H1 (cell line): ENCODE data around the gene MBOAT2. TPM values are rescaled to one million over a fixed set of nuclear protein-coding genes. Genes with fewer than 3 reads are reported as not detected.

ENCODE experiments used
- CTCF ChIA-PET: fragments of 300-600 bp; sonication (Branson Sonifier 250); formaldehyde crosslinking; loops from one replicate; lab custom pipeline; 2021; ENCODE audit not compliant: partially characterized antibody; lab: Charles Lee
- POLR2A ChIA-PET: fragments of 300-600 bp; sonication (Branson Sonifier 250); formaldehyde crosslinking; loops from one replicate; lab custom pipeline; 2021; ENCODE audit warnings: inconsistent platforms; ENCODE audit not compliant: partially characterized antibody; lab: Charles Lee
- DNase-seq, 2 experiments: peaks; one replicate each; pipeline versions ENCODE4 v3.0.0 to v3.0.0-alpha.2; 2010 to 2022; ENCODE audit warnings: low spot score in 2 of 2, low read depth in 1 of 2, mixed read lengths in 1 of 2
- FAIRE-seq: peaks from 2 replicates; lab custom pipeline; 2011; peaks lifted over from hg19 to GRCh38; lab: Jason Lieb, UNC
- H2AFZ ChIP-seq: 2 replicates; pipeline ENCODE4 v1.8.1; 2012; ENCODE audit warnings: low read length, inconsistent platforms
- H2AK5ac ChIP-seq: 2 replicates; pipeline ENCODE4 v1.6.1; 2013; ENCODE audit warnings: low read depth, low read length
- H2BK120ac ChIP-seq: replicated peaks from 2 replicates; pipeline ENCODE3; 2013; ENCODE audit warnings: low read depth, low read length, inconsistent platforms
- H2BK12ac ChIP-seq: 2 replicates; pipeline ENCODE4 v1.6.1; 2013; ENCODE audit warnings: low read depth, low read length
- H2BK15ac ChIP-seq: 2 replicates; pipeline ENCODE4 v1.6.1; 2013; ENCODE audit warnings: low read length
- H2BK20ac ChIP-seq: 2 replicates; pipeline ENCODE4 v1.6.1; 2013; ENCODE audit warnings: low read length
- H2BK5ac ChIP-seq: 2 replicates; pipeline ENCODE4 v1.6.1; 2013; ENCODE audit warnings: low read depth, low read length
- H3K14ac ChIP-seq: 2 replicates; pipeline ENCODE4 v1.6.1; 2013; ENCODE audit warnings: inconsistent platforms; ENCODE audit not compliant: insufficient read length
- H3K18ac ChIP-seq: 2 replicates; pipeline ENCODE4 v1.6.1; 2013; ENCODE audit warnings: low read length; ENCODE audit errors: extremely low read depth
- H3K23ac ChIP-seq: 2 replicates; pipeline ENCODE4 v1.6.1; 2013; ENCODE audit warnings: inconsistent platforms; ENCODE audit not compliant: insufficient read length
- H3K23me2 ChIP-seq: 2 replicates; pipeline ENCODE4 v1.6.1; 2013; ENCODE audit warnings: low read depth, low read length
- H3K27ac ChIP-seq: 2 replicates; pipeline ENCODE4 v1.6.1; 2011; ENCODE audit warnings: low read depth, low read length, inconsistent platforms
- H3K27me3 ChIP-seq, 4 experiments: replicated peaks in 1 of 4; 1 replicate in 1 of 4; 2 replicates in 3 of 4; pipeline versions ENCODE4 v1.6.1 to v1.8.1; 2011 to 2013; ENCODE audit warnings: low read length in 3 of 4, mild to moderate bottlenecking in 3 of 4, inconsistent platforms in 2 of 4, mixed read lengths in 2 of 4, moderate library complexity in 1 of 4; ENCODE audit not compliant: control insufficient read depth in 3 of 4, insufficient read depth in 3 of 4; ENCODE audit errors: extremely low read depth in 1 of 4
- H3K36me3 ChIP-seq, 4 experiments: 2 replicates each; pipeline versions ENCODE4 v1.6.1 to v1.8.1; 2011 to 2013; ENCODE audit warnings: mild to moderate bottlenecking in 4 of 4, low read length in 3 of 4, moderate library complexity in 2 of 4, control low read depth in 1 of 4, inconsistent platforms in 1 of 4; ENCODE audit not compliant: insufficient read depth in 4 of 4, control insufficient read depth in 2 of 4
- H3K4ac ChIP-seq: replicated peaks from 2 replicates; pipeline ENCODE3; 2013; ENCODE audit warnings: low read length, low read depth, mixed read lengths, inconsistent platforms; ENCODE audit not compliant: insufficient read length
- H3K4me1 ChIP-seq, 4 experiments: replicated peaks in 1 of 4; 1 replicate in 1 of 4; 2 replicates in 3 of 4; pipeline versions ENCODE4 v1.6.1 to v1.8.1; 2011 to 2013; ENCODE audit warnings: low read length in 3 of 4, inconsistent platforms in 2 of 4, mixed read lengths in 1 of 4; ENCODE audit not compliant: insufficient read depth in 4 of 4, control insufficient read depth in 3 of 4
- H3K4me2 ChIP-seq, 2 experiments: 2 replicates each; pipeline versions ENCODE4 v1.6.1 to v1.8.1; 2011 to 2013; ENCODE audit warnings: low read depth in 2 of 2, low read length in 2 of 2, control low read depth in 1 of 2, inconsistent platforms in 1 of 2, mild to moderate bottlenecking in 1 of 2; ENCODE audit not compliant: insufficient read depth in 1 of 2
- H3K4me3 ChIP-seq, 4 experiments: fragments of 200-600, 300-600 bp in 1 of 4; sonication (generic), shearing (Covaris generic), sonication (Bioruptor Twin) in 1 of 4; 2 replicates each; pipeline versions ENCODE4 v1.5.1 to v1.8.1; 2011 to 2016; ENCODE audit warnings: low read length in 4 of 4, low read depth in 3 of 4, control low read depth in 2 of 4, inconsistent platforms in 2 of 4, mild to moderate bottlenecking in 2 of 4, mixed read lengths in 1 of 4, moderate library complexity in 1 of 4; ENCODE audit not compliant: insufficient read depth in 2 of 4; ENCODE audit errors: extremely low read depth in 1 of 4
- H3K56ac ChIP-seq: replicated peaks from 2 replicates; pipeline ENCODE3; 2013; ENCODE audit warnings: low read depth, mild to moderate bottlenecking, mixed read lengths, low read length, inconsistent platforms; ENCODE audit not compliant: insufficient read length
- H3K79me1 ChIP-seq: 2 replicates; pipeline ENCODE4 v1.6.1; 2013; ENCODE audit warnings: low read depth, low read length, control low read depth
- H3K79me2 ChIP-seq, 2 experiments: 2 replicates each; pipeline versions ENCODE4 v1.6.1 to v1.8.1; 2012 to 2013; ENCODE audit warnings: low read length in 2 of 2, mild to moderate bottlenecking in 2 of 2, inconsistent platforms in 1 of 2; ENCODE audit not compliant: insufficient read depth in 2 of 2, control insufficient read depth in 1 of 2
- H3K9ac ChIP-seq, 4 experiments: replicated peaks in 1 of 4; 1 replicate in 1 of 4; 2 replicates in 3 of 4; pipeline versions ENCODE4 v1.6.1 to v1.8.1; 2011 to 2013; ENCODE audit warnings: low read depth in 3 of 4, low read length in 3 of 4, control low read depth in 2 of 4, mild to moderate bottlenecking in 2 of 4, moderate library complexity in 2 of 4, inconsistent platforms in 1 of 4; ENCODE audit errors: extremely low read depth in 1 of 4
- H3K9me3 ChIP-seq, 2 experiments: 2 replicates each; pipeline versions ENCODE4 v1.6.1 to v1.8.1; 2012 to 2013; ENCODE audit warnings: mild to moderate bottlenecking in 2 of 2, moderate library complexity in 2 of 2, control low read depth in 1 of 2, inconsistent platforms in 1 of 2, low read depth in 1 of 2, low read length in 1 of 2, mixed read lengths in 1 of 2; ENCODE audit not compliant: insufficient read depth in 2 of 2
- H4K20me1 ChIP-seq, 2 experiments: replicated peaks in 1 of 2; 2 replicates each; pipeline versions ENCODE3 to v1.8.1; 2011 to 2013; ENCODE audit warnings: inconsistent platforms in 2 of 2, low read length in 2 of 2, mild to moderate bottlenecking in 1 of 2; ENCODE audit not compliant: insufficient read depth in 2 of 2, control insufficient read depth in 1 of 2
- H4K5ac ChIP-seq: 2 replicates; pipeline ENCODE4 v1.6.1; 2013; ENCODE audit warnings: low read length, low read depth, mixed read lengths, inconsistent platforms; ENCODE audit not compliant: insufficient read length
- H4K8ac ChIP-seq: 2 replicates; pipeline ENCODE4 v1.8.0; 2013; ENCODE audit warnings: mild to moderate bottlenecking, moderate library complexity, low read length, inconsistent platforms; ENCODE audit not compliant: insufficient read depth; ENCODE audit errors: extremely low read depth
- H4K91ac ChIP-seq: replicated peaks from 2 replicates; pipeline ENCODE3; 2013; ENCODE audit warnings: low read length, mixed read lengths, inconsistent platforms; ENCODE audit not compliant: insufficient read length
- ATF3 ChIP-seq: IDR thresholded peaks from 2 replicates; pipeline ENCODE4 v1.6.1; 2011; ENCODE audit warnings: low read depth, mild to moderate bottlenecking, low read length; ENCODE audit not compliant: insufficient read depth
- CBX8 ChIP-seq: fragments of 300-800, 300-1000 bp; sonication (generic); IDR thresholded peaks from 2 replicates; pipeline ENCODE4 v1.7.1; 2016; ENCODE audit warnings: low read depth, low read length, borderline replicate concordance
- EP300 ChIP-seq, 2 experiments: IDR thresholded peaks; 1 replicate in 1 of 2; 2 replicates in 1 of 2; pipeline ENCODE4 v1.6.1; 2011 to 2012; ENCODE audit warnings: low read depth in 2 of 2, low read length in 2 of 2, mild to moderate bottlenecking in 2 of 2, borderline replicate concordance in 1 of 2, inconsistent platforms in 1 of 2, moderate library complexity in 1 of 2
- KDM4A ChIP-seq: IDR thresholded peaks from one replicate; pipeline ENCODE4 v1.7.1; 2012; ENCODE audit warnings: low read depth, mild to moderate bottlenecking, moderate library complexity, low read length, inconsistent platforms; ENCODE audit not compliant: severe bottlenecking
- KDM5A ChIP-seq: fragments of 200-600 bp; IDR thresholded peaks from 2 replicates; pipeline ENCODE4 v1.7.1; 2012; ENCODE audit warnings: mild to moderate bottlenecking, low read length, inconsistent platforms, mixed read lengths
- MAX ChIP-seq: IDR thresholded peaks from 2 replicates; pipeline ENCODE4 v1.6.1; 2012; ENCODE audit warnings: inconsistent platforms
- RAD21 ChIP-seq, 2 experiments: IDR thresholded peaks in 1 of 2; conservative IDR thresholded peaks in 1 of 2; 2 replicates each; pipeline ENCODE4 v1.6.1; 2011; ENCODE audit warnings: low read depth in 2 of 2, low read length in 2 of 2, improper control_type of control experiment in 1 of 2, inconsistent platforms in 1 of 2, mild to moderate bottlenecking in 1 of 2, moderate library complexity in 1 of 2
- SIN3A ChIP-seq, 2 experiments: IDR thresholded peaks in 1 of 2; conservative IDR thresholded peaks in 1 of 2; 2 replicates each; pipeline ENCODE4 v1.6.1; 2011 to 2012; ENCODE audit warnings: low read length in 2 of 2, improper control_type of control experiment in 1 of 2, low read depth in 1 of 2, mild to moderate bottlenecking in 1 of 2
- SIRT6 ChIP-seq: IDR thresholded peaks from one replicate; pipeline ENCODE4 v1.7.1; 2012; ENCODE audit warnings: low read length, inconsistent platforms
- SP4 ChIP-seq: IDR thresholded peaks from 2 replicates; pipeline ENCODE4 v1.6.1; 2012; ENCODE audit warnings: low read length, inconsistent platforms
- TAF7 ChIP-seq: optimal IDR thresholded peaks from 2 replicates; pipeline ENCODE3; 2011; ENCODE audit warnings: low read depth, mild to moderate bottlenecking, inconsistent platforms, low read length, moderate library complexity, borderline replicate concordance
- TEAD4 ChIP-seq: IDR thresholded peaks from 2 replicates; pipeline ENCODE4 v1.6.1; 2012; ENCODE audit warnings: low read depth, low read length, inconsistent platforms, mixed read lengths
- WGBS, 2 experiments: shearing (Covaris generic) in 1 of 2; methylation state at CpG; one replicate each; pipeline versions ENCODE4 v1.1.6 to v1.1.7; 2013 to 2015; ENCODE audit warnings: low lambda C conversion rate in 2 of 2, mixed read lengths in 2 of 2, inconsistent platforms in 1 of 2, low coverage in 1 of 2, missing lambda C conversion rate in 1 of 2; ENCODE audit not compliant: insufficient replicate concordance in 2 of 2, insufficient coverage in 1 of 2, insufficient read length in 1 of 2; ENCODE audit errors: extremely low coverage in 1 of 2, missing lambda C conversion rate in 1 of 2; 5-methylcytosine and 5-hydroxymethylcytosine counted together
- polyA plus RNA-seq, 7 experiments: library from polyadenylated mRNA; depleted of rRNA in 3 of 7; stranded (reverse) in 5 of 7; unstranded in 2 of 7; fragments of >200 nt in 5 of 7; fragments of 200-250 nt in 2 of 7; gene quantifications; 1 replicate in 5 of 7; 2 replicates in 1 of 7; 4 replicates in 1 of 7; pipeline versions ENCODE4 v1.2.1 to v1.2.3, GENCODE V29; 2011 to 2013; ENCODE audit warnings: missing spikeins in 2 of 7, mixed read lengths in 2 of 7
- total RNA-seq: library from RNA; stranded (reverse); fragmentation: NEBNext Ultra II Directional; extraction: Animal tissue kit (Norgen Biotek cat#: 25700); gene quantifications from 2 replicates; pipeline ENCODE4 v1.2.1, GENCODE V29; 2021

The MBOAT2 gene
- total and polyA plus RNA-seq, 2 of the 8 experiments (the other 6 are each of a cell fraction or from before 2014, with no cell fraction given), result 11.2 to 23.4 TPM

- Histone ChIP-seq H2BK12ac (no peak overlapping the region), H4K5ac (no peak overlapping the region), H3K56ac (no peak overlapping the region), H3K79me1 (no peaks in the 10 kb centered on the region; the same call in 1 of the 2 replicates), H4K8ac (no peak overlapping the region), H3K36me3 (no peaks in the 10 kb centered on the region), H3K27ac (no peak overlapping the region), H2BK120ac (no peak overlapping the region), H3K9ac (no peak overlapping the region), H2BK5ac (no peak overlapping the region), H3K4me2 (no peak overlapping the region), H2AK5ac (no peak overlapping the region), H2BK15ac (no peak overlapping the region), H3K4me1 (no peaks in the 10 kb centered on the region; a peak in 1 of 7 replicates), H3K23ac (no peak overlapping the region), H3K18ac (no peak overlapping the region), H3K9me3 (no peaks in the 10 kb centered on the region), H4K20me1 (no peaks in the 10 kb centered on the region), H3K4me3 (no peak overlapping the region), H3K79me2 (no peaks in the 10 kb centered on the region), H3K23me2 (no peaks in the 10 kb centered on the region), H2BK20ac (no peak overlapping the region), H3K4ac (no peak overlapping the region), H3K27me3 (no peaks in the 10 kb centered on the region), H3K14ac (no peak overlapping the region), H2AFZ (no peak overlapping the region), H4K91ac (no peak overlapping the region)
- DNase-seq (no peak), FAIRE-seq (no peak)
- POLR2A ChIA-PET, result no interaction called here
- TF ChIP-seq EP300 (IDR thresholded peaks at IDR 0.05; ENCODE audit: borderline replicate concordance in 1 of 2, low read depth in 2 of 2, low read length in 2 of 2) (no peak), KDM5A (no peak), SIN3A (conservative IDR thresholded peaks at IDR 0.05 in 1 of 2, IDR thresholded peaks at IDR 0.05 in 1 of 2; ENCODE audit: low read depth in 1 of 2, low read length in 2 of 2) (no peak), RAD21 (IDR thresholded peaks at IDR 0.05 in 1 of 2, conservative IDR thresholded peaks at IDR 0.05 in 1 of 2; ENCODE audit: low read depth in 2 of 2, low read length in 2 of 2) (no peak), ATF3 (no peak), MAX (no peak), TEAD4 (no peak), TAF7 (no peak), SP4 (no peak), SIRT6 (no peak), CBX8 (no peak), KDM4A (no peak)
- CTCF ChIA-PET, result interaction anchor here (0.8 kb wide), 1 partner anchor 62 kb away, joined by 3 read pairs; no protein-coding TSS in a partner anchor
- 89% methylated on average over 2 of the region's 2 CpGs; no CpG with 5 or more reads in 1 of the 2 experiments for WGBS, 2 experiments
These were observed 78.1 kb downstream of the MBOAT2 start for GRCh38 chr2:8925411-8925810.
